Activated naive CD8-positive, alpha-beta T cell treated with anti-CD3 and anti-CD28 coated beads, Interleukin-2, amount 50 U/mL, for 24 hours (primary cell): Measurements from ENCODE around the gene ZFYVE1.
"Not testable (repeated sequence)": the region's sequence is repeated elsewhere in the genome, so short reads cannot be mapped to it uniquely, and the experiment has no call there.

Source experiments
- ATAC-seq: fragments of 150-1000 bp; cut with Tn5 transposase; one replicate; pipeline ENCODE4 v1.10.0; 2021
- DNase-seq: peaks from one replicate; pipeline ENCODE4 v3.0.0; 2021
- H3K27ac Mint-ChIP-seq: one replicate; pipeline ENCODE4 v1.8.0; 2021; ENCODE audit warnings: mild to moderate bottlenecking, mixed read lengths
- H3K27me3 Mint-ChIP-seq: one replicate; pipeline ENCODE4 v1.8.0; 2021; ENCODE audit warnings: mixed read lengths
- H3K36me3 Mint-ChIP-seq: one replicate; pipeline ENCODE4 v1.8.0; 2021; ENCODE audit warnings: low read depth, mixed read lengths
- H3K4me1 Mint-ChIP-seq: one replicate; pipeline ENCODE4 v1.8.0; 2021; ENCODE audit warnings: mixed read lengths
- H3K4me3 Mint-ChIP-seq: one replicate; pipeline ENCODE4 v1.8.0; 2021; ENCODE audit warnings: mild to moderate bottlenecking, moderate library complexity, mixed read lengths
- H3K9me3 Mint-ChIP-seq: one replicate; pipeline ENCODE4 v1.8.0; 2021; ENCODE audit warnings: mixed read lengths

Gene ZFYVE1

DNA sequence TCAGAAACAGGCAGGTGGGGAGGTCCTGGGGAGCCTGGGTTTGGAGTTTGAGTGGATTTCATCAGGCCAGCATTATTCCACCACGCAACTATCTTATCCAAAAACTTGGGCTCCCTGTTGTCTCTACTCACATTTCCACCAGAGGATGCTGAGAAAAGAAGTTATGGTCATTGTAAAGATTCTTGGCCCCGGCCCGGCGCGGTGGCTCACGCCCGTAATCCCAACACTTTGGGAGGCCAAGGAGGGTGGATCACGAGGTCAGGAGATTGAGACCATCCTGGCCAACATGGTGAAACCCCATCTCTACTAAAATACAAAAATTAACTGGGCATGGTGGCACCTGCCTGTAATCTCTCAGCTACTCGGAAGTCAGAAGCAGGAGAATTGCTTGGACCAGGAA lies 70.2 kb downstream of the ZFYVE1 start:
- H3K27me3 Mint-ChIP-seq, H3K4me3 Mint-ChIP-seq, DNase-seq, H3K4me1 Mint-ChIP-seq, H3K27ac Mint-ChIP-seq, H3K9me3 Mint-ChIP-seq, ATAC-seq: not testable (repeated sequence)
- peaks cover 43% of the 10 kb centered on the region for H3K36me3 Mint-ChIP-seq

DNA sequence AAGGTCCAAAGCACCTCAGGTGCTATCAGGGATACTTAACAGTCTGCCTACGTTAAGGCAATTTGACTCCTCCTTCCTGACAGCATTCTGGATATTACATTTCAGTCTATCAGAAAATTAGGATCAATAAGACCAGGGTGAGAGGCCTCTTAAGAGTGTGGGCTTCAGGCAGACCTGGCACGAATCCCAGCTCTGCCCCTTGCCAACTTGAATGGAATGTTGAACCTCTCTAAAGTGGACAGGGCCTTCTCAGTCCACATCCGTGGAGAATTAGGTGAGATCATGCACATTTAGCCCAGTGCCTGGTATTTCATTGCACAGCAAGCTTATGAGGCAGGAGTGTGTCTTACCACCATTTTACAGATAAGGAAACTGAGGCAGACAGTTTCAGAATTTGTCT lies 74.7 kb downstream of the ZFYVE1 start:
- no peak for ATAC-seq
- no peak for DNase-seq
- no peak overlapping the region for H3K27ac Mint-ChIP-seq
- H3K9me3 Mint-ChIP-seq = no peaks in the 10 kb centered on the region
- peaks cover 51% of the 10 kb centered on the region for H3K36me3 Mint-ChIP-seq
- H3K4me1 Mint-ChIP-seq = peaks cover 14% of the 10 kb centered on the region
- no peaks in the 10 kb centered on the region for H3K27me3 Mint-ChIP-seq
- H3K4me3 Mint-ChIP-seq = no peak overlapping the region

DNA sequence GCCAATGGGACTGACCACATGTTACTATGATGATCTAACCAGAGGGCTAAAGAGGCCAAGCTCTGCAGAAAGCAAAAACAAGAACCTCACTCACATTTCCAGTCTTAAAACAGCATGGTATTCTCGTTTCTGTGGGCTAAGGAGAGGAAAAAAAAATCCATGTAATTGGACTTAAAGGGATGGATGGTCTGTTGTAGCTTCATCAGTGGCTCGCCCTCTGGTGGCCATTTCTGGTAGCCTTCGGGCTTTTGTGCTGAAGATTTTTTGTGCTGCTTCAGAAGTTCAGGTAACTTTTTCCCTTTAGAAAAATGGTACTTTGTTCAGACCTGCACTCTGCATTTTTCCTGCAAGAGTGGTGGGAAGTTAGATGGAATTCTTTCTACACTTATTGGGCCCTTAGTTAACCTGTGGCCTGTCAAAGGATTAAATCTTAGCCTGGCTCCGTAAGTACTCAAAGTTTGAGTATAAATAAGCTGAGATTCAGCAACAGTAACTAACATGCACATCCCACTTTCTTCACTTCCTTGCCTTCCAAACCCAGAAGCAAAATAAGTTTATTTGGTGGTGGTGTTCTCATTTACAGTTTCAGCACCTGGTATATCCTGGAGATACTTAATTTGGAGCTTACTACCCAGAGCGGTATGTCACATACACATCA lies 78.3 kb downstream of the ZFYVE1 start:
- Mint-ChIP-seq H3K4me3 (no peak overlapping the region), H3K36me3 (peaks cover 40% of the 10 kb centered on the region), H3K27ac (no peak overlapping the region), H3K9me3 (no peaks in the 10 kb centered on the region), H3K27me3 (no peaks in the 10 kb centered on the region), H3K4me1 (peaks cover 14% of the 10 kb centered on the region)
- ATAC-seq (no peak), DNase-seq (peak; percentile 71)

DNA sequence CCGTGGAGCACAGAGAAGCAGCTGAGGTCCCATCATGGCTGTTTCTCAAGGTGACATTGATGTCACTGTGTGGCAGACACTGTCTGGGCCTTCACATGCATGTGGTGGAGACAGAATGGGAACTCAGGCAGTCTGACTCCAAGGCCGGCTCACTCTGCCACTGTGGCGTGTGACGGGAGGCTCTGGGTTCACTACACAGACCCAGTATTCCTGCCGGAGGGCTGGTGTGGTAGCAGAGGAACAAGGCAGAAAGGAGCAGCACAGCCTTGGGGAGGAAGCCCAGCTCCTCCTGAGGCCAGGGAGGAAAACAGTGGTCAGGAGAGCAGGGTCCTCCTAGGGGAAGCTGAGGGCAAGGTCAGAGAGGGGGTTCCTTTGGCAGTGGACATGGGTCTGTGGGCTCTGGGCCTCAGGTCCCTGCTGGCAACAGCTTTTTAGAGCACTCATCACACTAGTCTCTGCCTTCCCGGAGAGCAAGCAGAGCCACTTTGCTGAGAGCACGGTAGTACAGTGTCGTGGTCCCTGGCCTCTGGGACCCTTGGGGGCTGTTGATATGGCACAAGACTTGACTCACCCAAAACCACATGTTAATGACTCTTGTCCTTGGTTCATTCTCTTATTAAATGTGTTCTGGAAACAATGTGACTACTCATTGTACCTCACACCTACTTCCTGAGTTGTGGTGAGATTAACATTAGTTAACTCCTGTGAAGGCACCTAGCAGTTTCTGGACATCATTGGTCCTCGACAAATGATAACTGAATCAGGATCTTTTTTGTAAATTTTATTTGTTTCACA lies 79.3 kb downstream of the ZFYVE1 start:
- Mint-ChIP-seq H3K36me3 (peaks cover 46% of the 10 kb centered on the region), H3K4me3 (no peak overlapping the region), H3K4me1 (peaks cover 14% of the 10 kb centered on the region), H3K27ac (peak overlapping the region; percentile 19), H3K27me3 (no peaks in the 10 kb centered on the region), H3K9me3 (no peaks in the 10 kb centered on the region)
- DNase-seq (peak; percentile 16), ATAC-seq (peak; percentile 87)

DNA sequence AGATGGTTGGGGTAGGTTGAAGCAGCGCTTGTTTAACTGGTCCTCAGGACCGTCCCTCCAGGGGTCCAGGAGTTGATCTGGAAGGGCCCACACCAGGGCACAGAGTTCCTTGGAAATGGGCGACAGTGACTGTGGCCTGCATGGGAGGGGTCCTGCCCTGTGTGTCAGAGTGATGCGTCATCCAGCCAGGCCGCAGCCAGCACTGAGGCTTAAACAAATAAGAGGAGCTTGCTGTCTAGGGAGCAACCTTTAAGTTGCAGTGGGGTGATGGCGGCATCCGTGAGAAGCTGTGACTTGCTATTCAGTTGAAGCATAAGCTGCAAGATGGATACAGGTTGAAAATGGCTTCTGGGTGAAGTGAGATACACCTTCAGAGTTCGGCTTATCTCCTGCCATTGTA lies 80.4 kb downstream of the ZFYVE1 start:
- no peak for ATAC-seq
- Mint-ChIP-seq H3K36me3 (peaks cover 40% of the 10 kb centered on the region), H3K27me3 (no peaks in the 10 kb centered on the region), H3K27ac (no peak overlapping the region), H3K4me1 (peaks cover 14% of the 10 kb centered on the region), H3K9me3 (no peaks in the 10 kb centered on the region), H3K4me3 (no peak overlapping the region)
- DNase-seq = no peak

DNA sequence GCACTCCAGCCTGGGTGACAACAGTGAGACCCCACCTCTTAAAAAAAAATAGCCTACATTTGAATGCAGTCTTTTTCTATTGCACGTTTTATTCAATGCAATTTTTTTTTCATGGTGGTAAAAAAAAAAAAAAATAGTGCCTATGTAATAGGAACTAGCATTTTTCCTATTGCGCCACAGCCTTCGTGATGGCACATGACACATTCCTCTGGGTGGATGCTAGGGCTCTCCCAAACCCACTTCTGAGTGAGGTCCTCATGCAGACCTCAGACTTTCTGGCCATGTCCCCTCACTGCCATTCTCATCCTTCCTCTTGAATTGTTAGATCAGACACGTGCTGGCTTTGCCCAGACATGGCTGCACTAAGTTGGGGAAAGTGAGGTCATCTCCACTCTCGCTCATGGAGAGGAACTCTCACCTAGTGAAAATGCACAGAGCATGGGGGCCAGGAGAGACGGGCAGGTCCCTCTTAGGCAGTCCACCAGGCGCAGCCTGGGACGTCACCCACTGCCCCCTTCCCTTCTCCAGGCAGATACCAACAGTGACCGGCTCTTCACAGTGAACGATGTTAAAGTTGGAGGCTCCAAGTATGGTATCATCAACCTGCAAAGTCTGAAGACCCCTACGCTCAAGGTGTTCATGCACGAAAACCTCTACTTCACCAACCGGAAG lies 81.4 kb downstream of the ZFYVE1 start:
- H3K4me3 Mint-ChIP-seq = no peak overlapping the region
- ATAC-seq (no peak), DNase-seq (no peak)
- no peak overlapping the region for H3K27ac Mint-ChIP-seq
- H3K27me3 Mint-ChIP-seq = no peaks in the 10 kb centered on the region
- peaks cover 36% of the 10 kb centered on the region for H3K36me3 Mint-ChIP-seq
- H3K4me1 Mint-ChIP-seq = peaks cover 14% of the 10 kb centered on the region
- no peaks in the 10 kb centered on the region for H3K9me3 Mint-ChIP-seq

DNA sequence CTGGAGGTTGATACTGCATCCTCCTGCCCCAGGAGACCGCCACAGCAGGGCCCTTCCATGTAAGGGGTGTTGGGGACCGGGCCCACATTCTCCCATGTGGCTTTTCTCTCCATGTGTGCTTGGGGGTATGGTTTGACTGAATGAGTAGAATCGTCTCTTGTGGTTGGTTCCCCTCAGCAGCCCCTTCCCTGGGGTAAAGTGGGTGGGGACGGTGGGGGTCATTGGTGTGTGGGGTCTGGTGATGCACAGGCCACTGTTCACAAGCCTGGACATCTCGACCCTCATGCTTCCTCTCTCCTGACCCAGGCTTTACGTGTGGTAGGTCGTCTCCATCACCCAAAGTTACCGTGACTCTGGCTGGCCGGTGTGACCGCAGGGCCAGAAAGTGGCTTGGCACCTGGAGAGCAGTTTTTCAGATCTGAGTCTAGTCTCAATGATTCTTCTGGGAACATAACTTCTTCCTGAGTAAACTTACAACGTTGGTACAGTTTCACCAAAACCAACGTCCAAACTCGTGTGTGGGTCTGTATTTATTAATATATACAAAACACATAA lies 83.0 kb downstream of the ZFYVE1 start:
- DNase-seq = no peak
- no peak for ATAC-seq
- no peak overlapping the region for H3K4me3 Mint-ChIP-seq
- H3K9me3 Mint-ChIP-seq = no peaks in the 10 kb centered on the region
- no peaks in the 10 kb centered on the region for H3K27me3 Mint-ChIP-seq
- H3K4me1 Mint-ChIP-seq = peaks cover 14% of the 10 kb centered on the region
- no peak overlapping the region for H3K27ac Mint-ChIP-seq
- peaks cover 38% of the 10 kb centered on the region for H3K36me3 Mint-ChIP-seq

DNA sequence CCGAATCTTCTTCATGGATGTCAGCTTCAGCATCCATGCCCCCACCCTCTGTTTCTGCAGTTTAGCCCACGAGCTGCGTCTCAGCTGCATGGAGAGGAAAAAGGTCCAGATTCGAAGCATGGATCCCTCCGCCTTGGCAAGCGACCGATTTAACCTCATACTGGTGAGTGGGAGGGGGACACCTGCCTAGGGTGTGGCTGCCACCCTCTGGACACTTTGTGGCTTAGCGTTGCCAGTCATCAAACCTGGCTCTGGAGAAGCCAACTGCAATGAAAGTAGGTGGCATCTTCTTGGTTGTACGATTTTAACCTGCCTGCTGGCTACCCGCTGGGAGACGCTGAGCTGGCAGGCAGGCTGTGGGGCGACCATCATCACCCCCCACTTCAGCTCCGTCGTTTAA lies 84.0 kb downstream of the ZFYVE1 start:
- H3K27me3 Mint-ChIP-seq = no peaks in the 10 kb centered on the region
- no peak overlapping the region for H3K27ac Mint-ChIP-seq
- H3K9me3 Mint-ChIP-seq = no peaks in the 10 kb centered on the region
- ATAC-seq (no peak), DNase-seq (no peak)
- H3K4me1 Mint-ChIP-seq = peaks cover 8% of the 10 kb centered on the region
- no peak overlapping the region for H3K4me3 Mint-ChIP-seq
- H3K36me3 Mint-ChIP-seq = peaks cover 34% of the 10 kb centered on the region

DNA sequence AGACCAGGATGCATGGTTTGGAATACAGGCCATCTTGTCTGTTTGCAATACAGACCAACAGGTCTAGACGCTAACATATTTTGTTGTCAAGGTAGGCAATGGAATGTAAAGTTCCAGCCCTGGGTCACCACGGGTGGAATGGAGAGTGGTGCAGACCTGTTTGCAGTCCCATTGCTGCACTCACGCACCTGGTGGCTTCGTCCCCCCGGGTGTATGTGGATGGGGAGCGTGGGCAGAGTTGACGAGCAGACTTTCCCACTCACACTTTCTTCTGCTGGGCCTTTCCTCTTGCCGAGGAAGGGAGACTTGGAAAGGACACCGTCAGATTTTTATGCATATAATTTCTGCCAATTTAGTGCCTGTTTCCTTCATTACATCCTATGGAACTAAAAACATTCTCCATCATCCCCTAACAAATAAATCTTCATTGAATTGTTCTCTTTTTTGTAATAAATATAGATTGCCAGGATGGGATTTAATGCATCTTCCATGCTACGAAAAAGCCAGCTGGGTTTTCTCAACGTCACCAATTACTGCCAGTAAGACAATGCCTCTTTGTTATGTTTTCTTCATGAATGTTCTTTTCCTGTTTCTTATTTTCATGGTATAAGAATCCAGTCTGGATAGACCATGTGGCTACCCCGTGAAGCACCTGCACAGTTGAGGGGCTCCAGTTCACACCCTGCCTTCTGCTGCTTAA lies 85.5 kb downstream of the ZFYVE1 start:
- no peak overlapping the region for H3K4me3 Mint-ChIP-seq
- H3K4me1 Mint-ChIP-seq = peaks cover 12% of the 10 kb centered on the region
- DNase-seq (no peak), ATAC-seq (no peak)
- H3K9me3 Mint-ChIP-seq = no peaks in the 10 kb centered on the region
- peaks cover 34% of the 10 kb centered on the region for H3K36me3 Mint-ChIP-seq
- no peaks in the 10 kb centered on the region for H3K27me3 Mint-ChIP-seq
- no peak overlapping the region for H3K27ac Mint-ChIP-seq

DNA sequence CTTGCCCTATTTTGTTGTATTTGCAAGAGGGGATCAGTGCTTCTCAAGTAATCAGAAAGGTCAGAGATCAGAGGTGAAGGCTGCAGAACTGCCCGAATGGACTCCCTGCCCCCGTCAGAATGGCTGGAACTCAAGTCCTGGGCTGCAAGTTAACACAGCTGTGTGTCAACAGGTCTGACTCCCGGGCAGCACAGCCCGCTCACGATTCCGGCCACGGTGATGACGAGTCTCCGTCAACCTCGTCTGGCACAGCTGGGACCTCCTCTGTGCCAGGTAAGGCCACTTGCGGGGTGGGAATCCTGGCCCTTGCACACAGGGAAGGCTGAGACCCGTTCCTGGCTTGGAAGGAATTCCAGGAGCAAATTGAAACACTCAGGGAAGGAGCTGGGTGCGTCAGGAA lies 87.3 kb downstream of the ZFYVE1 start:
- Mint-ChIP-seq H3K4me1 (peaks cover 13% of the 10 kb centered on the region), H3K27ac (no peak overlapping the region), H3K4me3 (no peak overlapping the region), H3K27me3 (no peaks in the 10 kb centered on the region), H3K36me3 (peaks cover 32% of the 10 kb centered on the region), H3K9me3 (no peaks in the 10 kb centered on the region)
- ATAC-seq = no peak
- no peak for DNase-seq

DNA sequence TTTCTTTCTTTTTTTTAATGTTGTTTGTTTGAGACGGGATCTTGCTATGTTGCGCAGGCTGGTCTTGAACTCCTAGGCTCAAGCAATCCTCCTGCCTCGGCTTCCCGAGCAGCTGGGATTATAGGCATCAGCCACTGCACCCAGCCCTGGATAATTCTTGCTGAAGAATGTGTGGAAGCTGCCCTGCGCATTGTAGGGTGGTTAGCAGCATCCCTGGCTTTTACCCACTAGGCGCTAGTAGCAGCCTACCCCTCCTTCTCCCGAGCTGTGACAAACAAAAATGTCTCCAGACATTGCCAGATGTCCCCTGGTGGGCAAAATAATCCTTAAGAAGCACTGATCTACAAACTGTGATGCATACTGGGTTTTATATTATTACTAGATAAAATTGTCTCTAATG lies 94.0 kb downstream of the ZFYVE1 start:
- peaks cover 20% of the 10 kb centered on the region for H3K4me1 Mint-ChIP-seq
- no peaks in the 10 kb centered on the region for H3K27me3 Mint-ChIP-seq
- H3K36me3 Mint-ChIP-seq = peaks cover 12% of the 10 kb centered on the region
- H3K9me3 Mint-ChIP-seq = no peaks in the 10 kb centered on the region
- no peak overlapping the region for H3K27ac Mint-ChIP-seq
- ATAC-seq = no peak
- no peak overlapping the region for H3K4me3 Mint-ChIP-seq
- DNase-seq = no peak

DNA sequence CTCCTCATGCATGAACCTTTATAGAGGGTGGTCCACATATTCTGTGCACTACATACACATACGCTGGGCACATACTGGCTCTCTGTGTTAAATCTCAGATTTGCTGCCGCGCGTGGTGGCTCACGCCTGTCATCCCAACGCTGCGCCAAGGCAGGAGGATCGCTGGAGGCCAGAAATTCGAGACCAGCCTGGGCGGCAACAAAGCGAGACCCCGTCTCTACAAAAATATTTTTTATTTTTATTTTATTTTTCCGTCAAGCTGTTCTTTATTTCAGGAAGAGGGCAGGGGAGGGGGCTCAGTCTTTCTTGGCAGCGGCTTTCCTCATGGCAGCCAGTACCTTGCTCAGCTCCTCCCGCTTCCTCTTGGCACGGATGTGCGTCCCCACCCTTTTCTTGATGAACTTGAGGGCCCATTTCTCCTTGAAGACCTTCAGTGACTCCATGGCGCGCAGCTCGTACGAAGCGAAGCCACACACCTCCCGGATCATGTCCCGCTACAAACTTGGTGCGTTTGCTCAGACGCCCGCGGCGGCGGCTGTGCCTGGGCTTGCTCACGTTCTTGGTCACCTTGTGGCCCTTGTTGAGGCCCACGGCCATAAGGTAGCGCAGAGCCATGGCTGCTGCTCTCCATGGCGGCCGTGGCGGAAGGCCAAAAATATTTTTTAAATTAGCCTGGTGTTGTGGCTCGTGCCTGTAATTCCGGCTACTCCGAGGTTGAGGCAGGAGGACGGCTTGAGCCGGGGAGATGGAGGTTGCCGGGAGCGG lies 97.4 kb downstream of the ZFYVE1 start:
- Mint-ChIP-seq H3K27me3 (peaks cover 5% of the 10 kb centered on the region), H3K36me3 (peaks cover 5% of the 10 kb centered on the region), H3K9me3 (no peaks in the 10 kb centered on the region), H3K4me3 (no peak overlapping the region), H3K4me1 (peaks cover 17% of the 10 kb centered on the region), H3K27ac (no peak overlapping the region)
- ATAC-seq = no peak
- no peak for DNase-seq

DNA sequence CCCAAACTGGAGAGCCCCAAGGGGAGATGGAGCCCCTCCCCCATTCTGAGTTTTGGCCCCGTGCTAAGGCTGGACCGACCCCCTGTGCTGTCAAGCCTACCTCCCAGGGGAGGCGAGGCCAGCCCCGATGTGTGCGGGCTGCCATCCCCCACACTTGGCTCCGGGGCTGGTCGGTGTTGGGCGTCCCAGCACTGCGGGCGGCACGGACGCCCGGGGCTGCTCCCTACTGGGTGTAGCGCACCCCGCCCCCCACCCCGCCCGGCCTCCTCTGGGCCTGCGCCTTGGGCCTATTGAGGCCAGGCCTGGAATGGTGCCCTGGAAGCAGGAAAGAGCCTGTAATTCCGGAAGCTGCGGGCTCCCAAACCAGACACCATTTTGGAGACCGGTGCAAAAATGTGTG lies 98.0 kb downstream of the ZFYVE1 start:
- Mint-ChIP-seq H3K9me3 (no peaks in the 10 kb centered on the region), H3K36me3 (peaks cover 5% of the 10 kb centered on the region), H3K4me1 (peaks cover 16% of the 10 kb centered on the region), H3K4me3 (no peak overlapping the region), H3K27ac (no peak overlapping the region), H3K27me3 (peaks cover 5% of the 10 kb centered on the region)
- ATAC-seq (no peak), DNase-seq (no peak)
